Hepatocyte (in vitro differentiated cells): ENCODE data around the gene LRP3. TPM values are rescaled to one million over a fixed set of nuclear protein-coding genes. Genes with fewer than 3 reads are reported as not detected.

Experiments
- DNase-seq: peaks from one replicate; pipeline ENCODE4 v3.0.0-alpha.2; 2016; ENCODE audit warnings: low spot score
- H2AFZ ChIP-seq: fragments of 200-600 bp; sonication (generic); 2 replicates; pipeline ENCODE4 v1.6.0; 2016; ENCODE audit warnings: antibody characterized with exemption, mild to moderate bottlenecking
- H3K27ac ChIP-seq: fragments of 200-600 bp; sonication (generic); 2 replicates; pipeline ENCODE4 v1.5.1; 2016; ENCODE audit warnings: mild to moderate bottlenecking
- H3K27me3 ChIP-seq: fragments of 200-600 bp; sonication (generic); 2 replicates; pipeline ENCODE4 v1.6.1; 2016
- H3K36me3 ChIP-seq: fragments of 200-600 bp; sonication (generic); replicated peaks from 2 replicates; pipeline ENCODE4 v1.5.1; 2016; ENCODE audit warnings: low read depth; ENCODE audit not compliant: insufficient read depth
- H3K4me1 ChIP-seq: fragments of 200-600 bp; sonication (generic); 2 replicates; pipeline ENCODE4 v1.5.1; 2016; ENCODE audit warnings: mild to moderate bottlenecking, moderate library complexity; ENCODE audit not compliant: insufficient read depth
- H3K4me2 ChIP-seq: fragments of 200-600 bp; sonication (generic); 2 replicates; pipeline ENCODE4 v1.6.0; 2016
- H3K4me3 ChIP-seq: fragments of 200-600 bp; sonication (generic); 2 replicates; pipeline ENCODE4 v1.5.1; 2016; ENCODE audit warnings: mild to moderate bottlenecking
- H3K79me2 ChIP-seq: fragments of 200-600 bp; sonication (generic); 2 replicates; pipeline ENCODE4 v1.6.0; 2017; ENCODE audit warnings: mild to moderate bottlenecking
- H3K9me2 ChIP-seq: fragments of 200-600 bp; sonication (generic); replicated peaks from 2 replicates; pipeline ENCODE4 v1.6.0; 2017; ENCODE audit warnings: mild to moderate bottlenecking; ENCODE audit not compliant: insufficient read depth
- H3K9me3 ChIP-seq: fragments of 200-600 bp; sonication (generic); 2 replicates; pipeline ENCODE4 v1.5.1; 2016; ENCODE audit warnings: low read depth, mild to moderate bottlenecking
- H4K20me1 ChIP-seq: fragments of 200-600 bp; sonication (generic); 2 replicates; pipeline ENCODE4 v1.6.0; 2016; ENCODE audit warnings: mild to moderate bottlenecking; ENCODE audit not compliant: insufficient read depth, poor library complexity, severe bottlenecking
- CTCF ChIP-seq: fragments of 200-600 bp; sonication (generic); IDR thresholded peaks from 2 replicates; pipeline ENCODE4 v1.5.1; 2016; ENCODE audit warnings: antibody characterized with exemption, mild to moderate bottlenecking; ENCODE audit not compliant: poor library complexity
- EZH2 ChIP-seq: fragments of 200-600 bp; sonication (generic); IDR thresholded peaks from 2 replicates; pipeline ENCODE4 v1.6.1; 2016; ENCODE audit warnings: antibody characterized with exemption, mild to moderate bottlenecking, borderline replicate concordance
- EZH2phosphoT487 ChIP-seq: fragments of 200-600 bp; sonication (generic); IDR thresholded peaks from one replicate; pipeline ENCODE4 v1.6.1; 2018; ENCODE audit warnings: antibody characterized with exemption, mild to moderate bottlenecking, low read depth, moderate library complexity; ENCODE audit not compliant: unreplicated experiment, severe bottlenecking
- WGBS: methylation state at CpG from one replicate; pipeline ENCODE4 v1.1.6; 2016; ENCODE audit warnings: low lambda C conversion rate; ENCODE audit errors: missing lambda C conversion rate; 5-methylcytosine and 5-hydroxymethylcytosine counted together
- polyA plus RNA-seq: library from polyadenylated mRNA; unstranded; fragments of >200 nt; fragmentation: Nextera tagmentation; extraction: Ambion mirVana; gene quantifications from 2 replicates; pipeline ENCODE4 v1.2.1, GENCODE V29; 2016
- total RNA-seq: library from RNA; depleted of rRNA; stranded (reverse); fragments of >200 nt; gene quantifications from 2 replicates; pipeline ENCODE4 v1.2.3, GENCODE V29; 2014

The LRP3 gene
- total and polyA plus RNA-seq, 2 experiments from 2014 or later = 37.4 to 44.0 TPM

DNA sequence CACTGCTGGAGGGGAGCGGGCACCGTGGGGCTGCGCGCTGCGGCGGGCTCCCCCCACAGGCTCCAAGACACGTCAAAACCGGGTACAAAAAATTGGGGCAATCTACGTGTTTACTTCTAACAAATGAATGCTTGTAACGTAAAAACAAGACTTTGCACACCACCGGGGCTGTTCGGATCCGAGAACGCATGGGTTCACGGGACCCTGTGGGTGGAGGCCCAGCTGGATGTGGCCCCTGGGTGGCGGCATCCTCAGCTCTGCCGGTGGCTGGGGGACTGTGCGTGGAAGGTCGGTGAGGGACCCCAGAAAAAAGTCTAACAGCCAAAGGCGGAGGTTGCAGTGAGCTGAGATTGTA lies 41.8 kb downstream of the LRP3 start:
- no peak for DNase-seq
- 94% methylated on average over 20 of the region's 20 CpGs for WGBS
- Histone ChIP-seq H3K27me3 (peaks cover 1% of the 10 kb centered on the region), H3K4me1 (no peaks in the 10 kb centered on the region), H3K9me3 (no peaks in the 10 kb centered on the region), H3K4me2 (no peak overlapping the region), H2AFZ (no peak overlapping the region), H4K20me1 (no peaks in the 10 kb centered on the region), H3K36me3 (no peaks in the 10 kb centered on the region), H3K27ac (no peak overlapping the region), H3K4me3 (no peak overlapping the region), H3K79me2 (no peaks in the 10 kb centered on the region), H3K9me2 (no peaks in the 10 kb centered on the region)
- TF ChIP-seq CTCF (no peak), EZH2phosphoT487 (no peak), EZH2 (no peak)

- Histone ChIP-seq H3K27ac (no peak overlapping the region), H3K79me2 (no peaks in the 10 kb centered on the region), H3K4me3 (no peak overlapping the region), H3K36me3 (no peaks in the 10 kb centered on the region), H3K9me2 (no peaks in the 10 kb centered on the region), H4K20me1 (no peaks in the 10 kb centered on the region), H2AFZ (no peak overlapping the region), H3K9me3 (no peaks in the 10 kb centered on the region), H3K4me1 (peaks cover 6% of the 10 kb centered on the region), H3K4me2 (no peak overlapping the region), H3K27me3 (no peaks in the 10 kb centered on the region)
- TF ChIP-seq EZH2phosphoT487 = no peak
- no peak for TF ChIP-seq CTCF
- no peak for TF ChIP-seq EZH2
- DNase-seq = no peak
- WGBS = 83% methylated on average over 16 of the region's 16 CpGs
Measured at GRCh38 chr19:33236696-33237390, 42.7 kb downstream of the LRP3 start.

DNA sequence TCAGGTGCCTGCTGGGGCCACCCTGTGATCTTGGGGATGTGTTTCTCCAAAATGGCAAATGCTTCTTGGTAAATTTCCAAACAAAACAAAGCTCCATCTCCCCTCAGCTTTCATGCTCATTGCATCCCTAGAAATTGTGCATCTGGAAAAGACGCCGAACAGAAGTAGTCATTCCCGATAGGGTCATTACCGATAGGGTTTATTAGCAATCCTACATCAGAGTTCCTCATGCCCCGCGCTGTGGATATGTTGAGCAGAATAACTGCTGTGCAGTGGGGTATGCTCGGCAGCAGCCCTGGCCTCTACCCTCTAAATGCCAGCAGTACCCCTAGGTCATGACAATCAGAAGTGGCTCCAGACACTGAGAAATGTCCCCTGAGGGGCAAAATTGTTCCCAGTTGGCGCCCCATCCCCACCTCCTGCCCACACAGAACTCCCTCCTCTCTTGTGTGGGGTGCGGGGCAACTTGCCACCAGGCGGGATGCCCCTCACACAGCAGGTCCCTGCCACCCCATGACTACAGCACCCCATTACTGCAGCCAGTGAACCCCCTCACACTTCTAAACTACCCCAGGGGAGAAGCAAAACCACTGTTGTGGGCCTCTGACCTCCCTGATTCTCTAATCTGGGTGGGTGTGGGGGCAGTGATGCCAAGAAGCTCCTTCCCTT lies 44.5 kb downstream of the LRP3 start:
- no peak overlapping the region for H3K4me2 ChIP-seq
- no peak for DNase-seq
- no peak for TF ChIP-seq EZH2
- no peak for TF ChIP-seq CTCF
- TF ChIP-seq EZH2phosphoT487 = no peak

More for the DNA sequence above, 44.5 kb downstream of the LRP3 start:
- Histone ChIP-seq H3K9me2 (no peaks in the 10 kb centered on the region), H4K20me1 (no peaks in the 10 kb centered on the region), H3K4me3 (no peak overlapping the region), H3K9me3 (no peaks in the 10 kb centered on the region), H3K27me3 (no peaks in the 10 kb centered on the region), H3K79me2 (no peaks in the 10 kb centered on the region), H3K27ac (no peak overlapping the region), H3K4me1 (peaks cover 6% of the 10 kb centered on the region), H3K36me3 (no peaks in the 10 kb centered on the region), H2AFZ (no peak overlapping the region)
- WGBS = 94% methylated on average over 10 of the region's 10 CpGs
